Hepatocyte (in vitro differentiated cells): Measurements from ENCODE around the gene GRID1. TPM values are rescaled to one million over a fixed set of nuclear protein-coding genes. Genes with fewer than 3 reads are reported as not detected.

Source experiments
- DNase-seq: peaks from one replicate; pipeline ENCODE4 v3.0.0-alpha.2; 2016; ENCODE audit warnings: low spot score
- H2AFZ ChIP-seq: fragments of 200-600 bp; sonication (generic); 2 replicates; pipeline ENCODE4 v1.6.0; 2016; ENCODE audit warnings: antibody characterized with exemption, mild to moderate bottlenecking
- H3K27ac ChIP-seq: fragments of 200-600 bp; sonication (generic); 2 replicates; pipeline ENCODE4 v1.5.1; 2016; ENCODE audit warnings: mild to moderate bottlenecking
- H3K27me3 ChIP-seq: fragments of 200-600 bp; sonication (generic); 2 replicates; pipeline ENCODE4 v1.6.1; 2016
- H3K36me3 ChIP-seq: fragments of 200-600 bp; sonication (generic); replicated peaks from 2 replicates; pipeline ENCODE4 v1.5.1; 2016; ENCODE audit warnings: low read depth; ENCODE audit not compliant: insufficient read depth
- H3K4me1 ChIP-seq: fragments of 200-600 bp; sonication (generic); 2 replicates; pipeline ENCODE4 v1.5.1; 2016; ENCODE audit warnings: mild to moderate bottlenecking, moderate library complexity; ENCODE audit not compliant: insufficient read depth
- H3K4me2 ChIP-seq: fragments of 200-600 bp; sonication (generic); 2 replicates; pipeline ENCODE4 v1.6.0; 2016
- H3K4me3 ChIP-seq: fragments of 200-600 bp; sonication (generic); 2 replicates; pipeline ENCODE4 v1.5.1; 2016; ENCODE audit warnings: mild to moderate bottlenecking
- H3K79me2 ChIP-seq: fragments of 200-600 bp; sonication (generic); 2 replicates; pipeline ENCODE4 v1.6.0; 2017; ENCODE audit warnings: mild to moderate bottlenecking
- H3K9me2 ChIP-seq: fragments of 200-600 bp; sonication (generic); replicated peaks from 2 replicates; pipeline ENCODE4 v1.6.0; 2017; ENCODE audit warnings: mild to moderate bottlenecking; ENCODE audit not compliant: insufficient read depth
- H3K9me3 ChIP-seq: fragments of 200-600 bp; sonication (generic); 2 replicates; pipeline ENCODE4 v1.5.1; 2016; ENCODE audit warnings: low read depth, mild to moderate bottlenecking
- H4K20me1 ChIP-seq: fragments of 200-600 bp; sonication (generic); 2 replicates; pipeline ENCODE4 v1.6.0; 2016; ENCODE audit warnings: mild to moderate bottlenecking; ENCODE audit not compliant: insufficient read depth, poor library complexity, severe bottlenecking
- CTCF ChIP-seq: fragments of 200-600 bp; sonication (generic); IDR thresholded peaks from 2 replicates; pipeline ENCODE4 v1.5.1; 2016; ENCODE audit warnings: antibody characterized with exemption, mild to moderate bottlenecking; ENCODE audit not compliant: poor library complexity
- EZH2 ChIP-seq: fragments of 200-600 bp; sonication (generic); IDR thresholded peaks from 2 replicates; pipeline ENCODE4 v1.6.1; 2016; ENCODE audit warnings: antibody characterized with exemption, mild to moderate bottlenecking, borderline replicate concordance
- EZH2phosphoT487 ChIP-seq: fragments of 200-600 bp; sonication (generic); IDR thresholded peaks from one replicate; pipeline ENCODE4 v1.6.1; 2018; ENCODE audit warnings: antibody characterized with exemption, mild to moderate bottlenecking, low read depth, moderate library complexity; ENCODE audit not compliant: unreplicated experiment, severe bottlenecking
- WGBS: methylation state at CpG from one replicate; pipeline ENCODE4 v1.1.6; 2016; ENCODE audit warnings: low lambda C conversion rate; ENCODE audit errors: missing lambda C conversion rate; 5-methylcytosine and 5-hydroxymethylcytosine counted together
- polyA plus RNA-seq: library from polyadenylated mRNA; unstranded; fragments of >200 nt; fragmentation: Nextera tagmentation; extraction: Ambion mirVana; gene quantifications from 2 replicates; pipeline ENCODE4 v1.2.1, GENCODE V29; 2016
- total RNA-seq: library from RNA; depleted of rRNA; stranded (reverse); fragments of >200 nt; gene quantifications from 2 replicates; pipeline ENCODE4 v1.2.3, GENCODE V29; 2014

Gene GRID1
- total and polyA plus RNA-seq, 2 experiments from 2014 or later: 0.07 to 0.37 TPM

DNA sequence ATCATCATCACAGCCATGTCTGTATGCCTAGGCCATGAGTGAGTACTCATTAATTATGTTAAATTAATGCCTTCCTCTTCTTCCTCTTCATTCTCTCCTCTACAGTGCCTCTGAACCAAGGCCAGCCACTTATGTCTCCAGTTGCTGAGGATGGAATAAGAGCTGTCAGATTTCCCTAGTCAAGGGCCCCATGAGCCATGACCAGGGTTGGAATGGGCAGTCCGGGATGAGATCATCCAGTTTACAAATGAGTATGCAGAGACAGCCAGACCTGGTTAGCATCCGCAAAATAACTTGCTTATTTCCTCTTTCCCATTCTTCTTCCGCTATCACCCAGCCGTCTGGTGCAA is 342.7 kb downstream of the GRID1 start:
- Histone ChIP-seq H3K4me2 (no peak overlapping the region), H3K4me1 (no peaks in the 10 kb centered on the region), H3K27ac (no peak overlapping the region), H4K20me1 (no peaks in the 10 kb centered on the region), H3K36me3 (no peaks in the 10 kb centered on the region), H2AFZ (no peak overlapping the region), H3K4me3 (no peak overlapping the region), H3K79me2 (no peaks in the 10 kb centered on the region), H3K27me3 (no peaks in the 10 kb centered on the region), H3K9me3 (no peaks in the 10 kb centered on the region), H3K9me2 (no peaks in the 10 kb centered on the region)
- no peak for DNase-seq
- TF ChIP-seq CTCF (no peak), EZH2phosphoT487 (no peak), EZH2 (no peak)
- 49% methylated on average over 4 of the region's 4 CpGs for WGBS

- Histone ChIP-seq H3K4me3 (no peak overlapping the region), H2AFZ (no peak overlapping the region), H3K79me2 (no peaks in the 10 kb centered on the region), H3K4me2 (no peak overlapping the region), H3K4me1 (no peaks in the 10 kb centered on the region), H3K27ac (no peak overlapping the region), H3K9me2 (no peaks in the 10 kb centered on the region), H3K9me3 (no peaks in the 10 kb centered on the region), H3K27me3 (no peaks in the 10 kb centered on the region), H3K36me3 (no peaks in the 10 kb centered on the region), H4K20me1 (no peaks in the 10 kb centered on the region)
- DNase-seq: no peak
- WGBS: 74% methylated on average over 3 of the region's 3 CpGs
- TF ChIP-seq EZH2phosphoT487: no peak
- TF ChIP-seq CTCF: no peak
- no peak for TF ChIP-seq EZH2
These were observed 343.3 kb downstream of the GRID1 start for GRCh38 chr10:86023336-86023735.

DNA sequence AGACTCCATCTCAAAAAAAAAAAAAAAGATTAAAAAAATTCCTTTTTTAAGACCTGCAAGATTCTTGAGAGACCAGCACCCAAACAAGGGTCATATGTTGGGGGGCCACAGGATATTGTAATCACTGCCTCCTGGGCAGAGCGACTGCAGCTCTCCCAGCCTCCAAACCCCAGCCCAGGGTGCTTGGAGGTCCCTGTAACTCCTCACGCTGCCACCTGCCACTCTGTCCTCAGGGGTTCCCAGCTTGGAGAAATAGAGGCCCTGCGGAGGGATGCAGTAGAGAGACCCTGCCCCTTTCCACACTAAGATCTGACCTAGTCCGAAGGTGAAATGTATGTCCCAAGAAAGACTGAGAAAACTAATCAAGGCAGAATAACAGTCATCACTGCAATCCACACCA is 343.7 kb downstream of the GRID1 start:
- no peaks in the 10 kb centered on the region for H3K36me3 ChIP-seq
- DNase-seq: no peak
- H3K4me3 ChIP-seq: no peak overlapping the region
- H3K79me2 ChIP-seq: no peaks in the 10 kb centered on the region
- H3K9me3 ChIP-seq: no peaks in the 10 kb centered on the region
- H2AFZ ChIP-seq: no peak overlapping the region
- no peak overlapping the region for H3K27ac ChIP-seq
- H3K9me2 ChIP-seq: no peaks in the 10 kb centered on the region
- 94% methylated on average over 4 of the region's 4 CpGs for WGBS
- no peak overlapping the region for H3K4me2 ChIP-seq
- H3K27me3 ChIP-seq: no peaks in the 10 kb centered on the region
- no peaks in the 10 kb centered on the region for H4K20me1 ChIP-seq
- no peak for TF ChIP-seq EZH2
- no peak for TF ChIP-seq EZH2phosphoT487
- no peaks in the 10 kb centered on the region for H3K4me1 ChIP-seq

- 92% methylated on average over 5 of the region's 5 CpGs for WGBS
- H3K9me2 ChIP-seq: no peaks in the 10 kb centered on the region
- no peaks in the 10 kb centered on the region for H3K27me3 ChIP-seq
- TF ChIP-seq CTCF: no peak
- DNase-seq: no peak
- no peak overlapping the region for H2AFZ ChIP-seq
- H3K4me2 ChIP-seq: no peak overlapping the region
- no peaks in the 10 kb centered on the region for H3K79me2 ChIP-seq
- H3K4me3 ChIP-seq: no peak overlapping the region
- H4K20me1 ChIP-seq: no peaks in the 10 kb centered on the region
- H3K27ac ChIP-seq: no peak overlapping the region
- no peaks in the 10 kb centered on the region for H3K9me3 ChIP-seq
- H3K4me1 ChIP-seq: no peaks in the 10 kb centered on the region
- no peaks in the 10 kb centered on the region for H3K36me3 ChIP-seq
These were observed 346.5 kb downstream of the GRID1 start for GRCh38 chr10:86020134-86020533.
